Skin of body (tissue), 2 donors: ENCODE measurements around the gene RTP3. TPM values are rescaled to one million over a fixed set of nuclear protein-coding genes. Genes with fewer than 3 reads are reported as not detected.
A peak's percentile ranks its signal among the peaks of the same experiment; 100 is the strongest.
"Not testable (repeated sequence)": the region's sequence is repeated elsewhere in the genome, so short reads cannot be mapped to it uniquely, and the experiment has no call there.

ENCODE experiments used
- DNase-seq: peaks from one replicate; lab custom pipeline; 2025; lab: John Stamatoyannopoulos, UW
- total RNA-seq: library from RNA; depleted of rRNA; stranded (reverse); fragments of >200 nt; gene quantifications from one replicate; pipeline ENCODE4 v1.2.3, GENCODE V29; 2014

Gene RTP3
- total RNA-seq, 1 donor from 2014 or later, result not detected

DNA sequence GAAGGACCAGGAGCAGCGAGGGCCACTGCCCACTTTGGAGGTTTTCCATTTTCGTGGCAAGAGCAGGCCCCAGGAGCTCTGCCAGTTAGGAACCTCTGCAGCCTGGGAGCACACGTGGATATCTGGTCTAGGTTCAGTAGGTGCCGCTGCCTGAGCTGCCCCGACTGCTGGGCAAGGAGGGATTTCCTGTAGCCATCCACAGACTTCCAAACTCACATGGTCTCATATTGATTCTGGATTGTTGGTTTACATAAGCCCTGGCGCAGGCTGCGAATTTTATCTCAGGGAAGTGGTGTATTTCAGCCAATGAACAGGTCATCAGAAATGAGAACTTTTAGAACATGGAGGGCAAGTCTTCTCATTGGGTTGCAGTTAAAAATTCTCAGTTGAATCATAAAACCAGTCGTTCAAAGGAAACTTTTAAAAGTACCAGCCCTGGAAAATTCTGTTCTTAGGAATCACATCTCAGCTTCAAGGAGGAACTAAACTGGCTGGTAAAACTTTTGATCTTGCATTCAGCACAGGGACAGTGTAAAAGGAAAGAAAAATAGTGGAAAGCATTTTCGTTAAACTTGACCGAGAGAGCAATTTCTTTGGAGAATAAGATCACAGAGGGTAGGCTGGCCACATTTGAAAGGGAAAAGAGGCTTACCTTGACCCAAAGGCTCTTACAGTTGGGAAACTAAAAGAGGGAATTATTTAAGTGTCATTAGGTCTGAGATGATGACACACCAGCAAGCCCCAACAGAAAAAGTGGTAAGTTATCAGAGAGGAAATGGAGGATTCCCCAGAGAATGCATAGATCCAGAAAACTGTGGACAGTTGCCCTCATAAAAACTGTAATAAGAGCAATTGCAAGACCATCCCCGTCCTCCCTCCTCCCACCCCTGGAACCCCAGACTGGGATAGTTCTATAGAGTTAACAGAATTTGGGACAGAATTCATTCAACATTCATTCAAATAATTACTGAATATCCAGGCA is 6.4 kb upstream of the RTP3 start:
- no peak for DNase-seq

- no peak for DNase-seq
Observed at GRCh38 chr3:46492890-46493547, 4.8 kb upstream of the RTP3 start.

DNA sequence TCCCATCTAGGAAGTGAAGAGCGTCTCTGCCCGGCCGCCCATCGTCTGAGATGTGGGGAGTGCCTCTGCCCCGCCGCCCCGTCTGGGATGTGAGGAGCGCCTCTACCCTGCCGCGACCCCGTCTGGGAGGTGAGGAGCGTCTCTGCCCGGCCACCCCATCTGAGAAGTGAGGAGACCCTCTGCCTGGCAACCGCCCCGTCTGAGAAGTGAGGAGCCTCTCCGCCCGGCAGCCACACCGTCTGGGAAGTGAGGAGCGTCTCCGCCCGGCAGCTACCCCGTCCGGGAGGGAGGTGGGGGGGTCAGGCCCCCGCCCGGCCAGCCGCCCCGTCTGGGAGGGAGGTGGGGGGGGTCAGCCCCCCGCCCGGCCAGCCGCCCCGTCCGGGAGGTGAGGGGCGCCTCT is 3.3 kb upstream of the RTP3 start:
- DNase-seq, result not testable (repeated sequence)

GRCh38 chr3:46495901-46496456 is 1.8 kb upstream of the RTP3 start:
- DNase-seq, result no peak

DNA sequence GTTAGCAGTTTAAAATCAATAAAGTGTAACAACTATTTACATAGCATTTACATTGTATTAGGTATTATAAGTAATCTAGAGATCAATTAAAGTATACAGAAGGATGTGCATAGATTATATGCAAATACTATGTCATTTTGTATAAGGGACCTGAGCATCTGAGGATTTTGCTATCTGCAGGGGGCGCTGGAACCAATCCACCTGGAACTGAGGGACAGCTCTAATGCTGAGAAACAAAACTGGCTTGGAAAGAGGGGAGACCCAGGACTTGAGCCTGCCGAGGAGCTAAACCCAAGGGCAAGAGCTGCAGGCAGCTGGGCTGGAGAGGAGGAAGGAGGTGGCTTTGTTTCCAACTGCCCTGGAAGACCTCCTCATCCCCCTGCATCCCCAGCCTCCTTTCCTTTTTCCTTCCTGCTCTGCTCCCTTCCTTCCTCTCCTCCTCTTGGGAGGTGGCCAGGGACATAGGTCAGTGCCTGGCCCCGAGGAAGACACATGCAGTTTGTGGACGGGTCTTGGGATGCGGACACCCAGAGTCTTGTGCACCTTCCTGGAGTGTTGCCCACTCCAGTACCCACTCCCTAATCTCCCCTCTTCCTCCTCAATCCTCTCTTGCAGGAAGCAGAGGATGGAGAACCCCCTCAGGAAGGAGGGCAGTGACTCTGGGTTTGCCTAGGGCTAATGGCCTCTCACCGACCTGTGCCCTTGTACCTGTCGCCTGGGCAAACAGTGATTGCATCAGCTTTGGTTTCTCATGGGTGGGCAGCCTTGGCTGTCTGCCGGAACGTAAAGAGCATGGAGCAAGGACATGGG is 825 bp upstream of the RTP3 start:
- no peak for DNase-seq

DNA sequence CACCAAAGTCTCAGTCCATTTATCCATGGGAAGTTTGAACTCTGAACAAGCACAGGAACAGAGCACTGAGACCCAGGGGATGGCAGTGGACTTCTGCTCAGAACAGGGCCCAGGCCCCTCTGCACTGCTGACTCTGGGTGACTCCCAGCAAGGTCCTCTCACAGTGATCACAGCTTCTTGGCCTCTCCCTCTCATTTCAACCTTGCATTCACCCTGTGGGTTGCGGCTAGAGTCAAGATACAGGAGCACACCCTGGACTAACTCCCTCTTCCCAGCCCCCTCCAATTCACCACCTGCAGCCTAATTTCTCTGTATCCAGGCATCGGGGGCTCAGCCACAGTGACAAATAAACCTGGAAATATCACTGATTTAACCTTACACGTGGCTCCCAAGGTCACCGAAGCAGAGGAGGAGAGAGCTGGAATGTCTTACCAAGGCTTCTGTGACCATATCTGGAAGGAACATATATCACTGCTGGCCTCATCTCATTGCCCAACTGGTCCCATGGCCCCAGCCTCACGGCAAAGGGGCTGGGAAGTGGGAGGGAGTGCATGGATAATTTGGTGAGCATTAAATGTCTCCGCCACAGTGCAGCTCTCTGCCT is 1.2 kb downstream of the RTP3 start:
- DNase-seq, result no peak

- DNase-seq, result peak; percentile 82
Observed at GRCh38 chr3:46500656-46501635, 3.2 kb downstream of the RTP3 start.

- peak; percentile 40 for DNase-seq
Observed at GRCh38 chr3:46501702-46502101, 3.9 kb downstream of the RTP3 start.

- no peak for DNase-seq
Observed at GRCh38 chr3:46503200-46503874, 5.6 kb downstream of the RTP3 start.

GRCh38 chr3:46504789-46505188 is 7.0 kb downstream of the RTP3 start:
- DNase-seq, result no peak

DNA sequence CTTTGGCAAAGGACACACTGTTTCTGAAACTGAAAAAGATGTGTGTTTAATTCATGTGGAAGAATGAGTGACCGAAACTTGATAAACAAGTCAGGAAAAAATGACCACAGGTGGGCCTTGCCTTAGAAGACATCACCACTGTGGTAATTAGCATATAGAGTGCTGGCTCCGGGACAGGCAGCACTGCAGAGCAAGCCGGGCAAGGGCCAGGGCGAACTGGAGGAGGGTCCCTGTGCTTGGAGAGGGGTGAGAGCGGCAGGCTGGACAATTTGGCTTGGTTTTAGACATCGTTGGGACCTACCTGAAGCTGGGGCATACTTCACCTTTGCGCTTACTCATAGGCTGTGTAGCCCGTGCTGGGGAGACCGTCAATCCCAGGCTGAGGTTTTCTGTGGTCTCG is 8.2 kb downstream of the RTP3 start:
- no peak for DNase-seq

DNA sequence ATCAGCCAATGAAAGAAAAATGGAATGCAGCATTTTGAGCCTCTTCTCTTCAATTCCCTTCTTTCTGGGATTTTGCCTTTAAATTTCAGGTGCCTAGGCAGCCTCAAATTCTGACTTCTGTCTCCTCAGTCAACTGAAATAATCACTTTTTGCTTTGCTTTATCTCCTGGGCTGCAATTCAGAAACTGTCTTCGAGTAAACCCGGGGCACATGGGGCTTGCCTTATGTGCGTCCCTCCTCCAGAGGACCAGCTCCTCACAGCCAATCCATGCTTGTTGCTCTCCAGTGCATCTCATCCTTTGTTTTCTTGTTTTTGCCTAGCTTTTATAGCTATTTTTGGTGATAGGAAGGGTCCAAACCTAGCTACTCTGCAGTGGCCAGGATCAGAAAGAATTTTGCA is 8.8 kb downstream of the RTP3 start:
- no peak for DNase-seq

DNA sequence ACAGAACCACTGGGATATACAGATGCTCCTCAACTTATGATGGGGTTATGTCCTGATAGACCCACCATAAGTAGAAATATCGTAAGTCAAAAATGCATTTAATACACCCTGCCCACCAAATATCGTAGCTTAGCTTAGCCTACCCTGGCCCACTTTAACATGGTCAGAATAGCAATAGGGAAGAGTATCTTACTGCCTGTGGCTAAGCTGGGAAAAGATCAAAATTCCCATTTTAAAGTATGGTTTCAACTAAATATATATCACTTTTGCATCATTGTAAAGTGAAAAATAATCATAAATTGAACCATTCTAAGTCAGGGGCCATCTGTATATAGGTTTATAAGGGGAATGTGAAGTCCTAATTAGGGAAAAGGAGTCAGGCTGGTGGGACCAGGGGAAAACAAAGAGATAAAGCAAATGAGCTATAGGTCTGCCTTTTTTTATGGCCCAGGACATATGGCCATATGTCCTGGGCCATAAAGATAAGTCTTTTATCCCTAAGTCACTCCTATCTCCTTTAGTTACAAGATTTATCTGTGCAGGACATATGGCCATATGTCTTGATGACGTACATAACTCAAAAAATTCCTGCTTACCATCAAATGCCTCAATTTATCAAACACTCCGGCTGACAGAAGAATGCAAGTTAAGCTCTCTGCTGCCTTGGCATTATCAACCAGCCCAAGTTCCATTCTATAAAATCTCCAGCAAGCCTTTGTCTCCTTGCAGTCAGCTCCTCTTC is 11.2 kb downstream of the RTP3 start:
- DNase-seq, result no peak

- no peak for DNase-seq
Observed at GRCh38 chr3:46509661-46510187, 11.9 kb downstream of the RTP3 start.

GRCh38 chr3:46512191-46512749 is 14.5 kb downstream of the RTP3 start:
- DNase-seq, result no peak

- no peak for DNase-seq
Observed at GRCh38 chr3:46516521-46516920, 18.7 kb downstream of the RTP3 start.

DNA sequence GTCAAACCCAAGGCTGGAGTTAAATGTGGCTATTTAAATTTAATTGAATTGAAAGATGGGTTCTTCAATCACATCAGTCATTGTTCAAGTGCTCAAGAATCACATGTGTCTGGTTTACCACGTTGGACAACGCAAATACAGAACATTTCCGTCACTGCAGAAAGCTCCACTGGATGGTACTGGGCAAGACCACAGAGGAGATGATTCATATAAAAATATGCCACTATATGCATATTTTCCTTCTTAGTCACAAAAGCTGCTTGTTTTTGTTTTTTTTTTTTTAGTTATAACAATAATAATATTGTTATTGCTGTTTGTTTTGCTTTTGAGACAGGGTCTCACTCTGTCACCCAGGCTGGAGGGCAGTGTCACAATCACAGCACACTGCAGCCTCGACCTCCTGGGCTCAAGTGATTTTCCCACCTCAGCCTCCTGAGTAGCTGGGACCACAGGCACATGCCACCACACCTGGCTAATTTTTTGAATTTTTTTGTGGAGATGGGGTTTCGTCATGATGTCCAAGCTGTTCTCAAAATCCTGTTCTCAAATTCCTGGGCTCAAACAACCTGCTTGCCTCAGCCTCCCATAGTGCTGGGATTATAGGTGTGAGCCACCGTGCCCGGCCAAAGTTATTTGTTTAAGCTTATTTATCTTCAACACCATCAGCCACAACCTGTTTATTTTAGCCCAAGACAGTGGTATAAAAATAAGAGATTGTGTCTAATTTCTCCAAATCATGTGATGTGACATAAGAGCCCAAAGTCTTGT is 19.4 kb downstream of the RTP3 start:
- no peak for DNase-seq
